Measurements from ENCODE around the gene TMEM94.
"Not testable (repeated sequence)": the region's sequence is repeated elsewhere in the genome, so short reads cannot be mapped to it uniquely, and the experiment has no call there.

Gene TMEM94

GRCh38 chr17:75511610-75512575 lies 55.5 kb downstream of the TMEM94 start:
- no peak for DNase-seq (ENCODE audit: low spot score)

- no peak for DNase-seq (ENCODE audit: low spot score)
These were observed 56.6 kb downstream of the TMEM94 start for GRCh38 chr17:75512926-75513640.

- no peak for DNase-seq (ENCODE audit: low spot score)
These were observed 57.2 kb downstream of the TMEM94 start for GRCh38 chr17:75513641-75514000.

- no peak for DNase-seq (ENCODE audit: low spot score)
These were observed 58.0 kb downstream of the TMEM94 start for GRCh38 chr17:75514299-75514918.

- DNase-seq (ENCODE audit: low spot score) = no peak
These were observed 58.6 kb downstream of the TMEM94 start for GRCh38 chr17:75514919-75515495.

- peak; percentile 86 for DNase-seq (ENCODE audit: low spot score)
These were observed 59.2 kb downstream of the TMEM94 start, which contains the start of gene CASKIN2 for GRCh38 chr17:75515496-75516254. CASKIN2 (minus strand) TSS chr17:75515537; CDS start chr17:75513804, 1,733 bp downstream.

- peak; percentile 95 for DNase-seq (ENCODE audit: low spot score)
These were observed 59.8 kb downstream of the TMEM94 start, which contains the start of gene TSEN54 for GRCh38 chr17:75516255-75516618. TSEN54 (plus strand) TSS chr17:75516528; CDS start chr17:75516561, 33 bp downstream.

GRCh38 chr17:75516619-75517296 lies 60.3 kb downstream of the TMEM94 start:
- DNase-seq (ENCODE audit: low spot score) = peak; percentile 19

GRCh38 chr17:75517297-75517865 lies 60.9 kb downstream of the TMEM94 start:
- peak; percentile 39 for DNase-seq (ENCODE audit: low spot score)

GRCh38 chr17:75518201-75518600 lies 61.8 kb downstream of the TMEM94 start:
- peak; percentile 51 for DNase-seq (ENCODE audit: low spot score)

GRCh38 chr17:75518983-75519537 lies 62.6 kb downstream of the TMEM94 start:
- no peak for DNase-seq (ENCODE audit: low spot score)

GRCh38 chr17:75520413-75520812 lies 64.0 kb downstream of the TMEM94 start:
- not testable (repeated sequence) for DNase-seq (ENCODE audit: low spot score)

GRCh38 chr17:75521290-75521689 lies 64.9 kb downstream of the TMEM94 start:
- DNase-seq (ENCODE audit: low spot score) = no peak

- DNase-seq (ENCODE audit: low spot score) = no peak
These were observed 65.7 kb downstream of the TMEM94 start for GRCh38 chr17:75521951-75522727.

- DNase-seq (ENCODE audit: low spot score) = no peak
These were observed 67.2 kb downstream of the TMEM94 start for GRCh38 chr17:75523647-75524046.

- no peak for DNase-seq (ENCODE audit: low spot score)
These were observed 68.0 kb downstream of the TMEM94 start for GRCh38 chr17:75524269-75524969.

GRCh38 chr17:75524970-75525805 lies 68.8 kb downstream of the TMEM94 start, which contains the start of gene LLGL2:
LLGL2 (plus strand) TSS chr17:75525697; CDS start chr17:75543427, 17,730 bp downstream.
- peak; percentile 71 for DNase-seq (ENCODE audit: low spot score)
